Mononuclear cell (primary cell): ENCODE results near the gene CD164L2. TPM values are rescaled to one million over a fixed set of nuclear protein-coding genes. Genes with fewer than 3 reads are reported as not detected.
"Not testable (repeated sequence)": the region's sequence is repeated elsewhere in the genome, so short reads cannot be mapped to it uniquely, and the experiment has no call there.

Source experiments
- H3K27me3 ChIP-seq: 2 replicates; pipeline ENCODE4 v1.6.0; 2011; ENCODE audit warnings: low read length, control low read depth; ENCODE audit not compliant: insufficient read depth
- H3K4me1 ChIP-seq: 2 replicates; pipeline ENCODE4 v1.5.1; 2011; ENCODE audit warnings: mild to moderate bottlenecking, low read length, control low read depth; ENCODE audit not compliant: insufficient read depth
- H3K4me3 ChIP-seq: 2 replicates; pipeline ENCODE4 v1.5.1; 2011; ENCODE audit warnings: mild to moderate bottlenecking, low read length, moderate library complexity
- H3K9me3 ChIP-seq: 2 replicates; pipeline ENCODE4 v1.5.1; 2011; ENCODE audit warnings: low read depth, mild to moderate bottlenecking, control low read depth, low read length
- total RNA-seq: library from RNA; depleted of rRNA; stranded (reverse); fragments of >200 nt; gene quantifications from one replicate; pipeline ENCODE4 v1.2.3, GENCODE V29; 2012

Gene CD164L2
- not detected for total RNA-seq

- Histone ChIP-seq H3K4me3 (no peak within 1 kb of the TSS), H3K4me1 (no peaks in the 10 kb centered on the region), H3K9me3 (no peaks in the 10 kb centered on the region), H3K27me3 (no peaks in the 10 kb centered on the region)
Measured at GRCh38 chr1:27383039-27383605, at the start of gene CD164L2. Gene CD164L2 (minus strand): TSS chr1:27383333. CDS start chr1:27383239, 94 bp downstream.

- peaks cover 98% of the 10 kb centered on the region for H3K4me1 ChIP-seq
- not testable (repeated sequence) for H3K4me3 ChIP-seq, H3K27me3 ChIP-seq, H3K9me3 ChIP-seq
Measured at GRCh38 chr1:27432725-27433124, 49.6 kb upstream of the CD164L2 start.

- no peaks in the 10 kb centered on the region for H3K27me3 ChIP-seq
- no peak overlapping the region for H3K4me3 ChIP-seq
- H3K9me3 ChIP-seq: no peaks in the 10 kb centered on the region
- H3K4me1 ChIP-seq: peaks cover 99% of the 10 kb centered on the region
Measured at GRCh38 chr1:27431601-27431940, 48.4 kb upstream of the CD164L2 start.

- Histone ChIP-seq H3K9me3 (no peaks in the 10 kb centered on the region), H3K4me1 (peaks cover 99% of the 10 kb centered on the region), H3K4me3 (no peak overlapping the region), H3K27me3 (no peaks in the 10 kb centered on the region)
Measured at GRCh38 chr1:27430903-27431600, 47.9 kb upstream of the CD164L2 start.

GRCh38 chr1:27429029-27429425 is 45.9 kb upstream of the CD164L2 start:
- Histone ChIP-seq H3K4me3 (no peak overlapping the region), H3K9me3 (no peaks in the 10 kb centered on the region), H3K4me1 (peaks cover 88% of the 10 kb centered on the region), H3K27me3 (no peaks in the 10 kb centered on the region)

GRCh38 chr1:27428316-27429028 is 45.3 kb upstream of the CD164L2 start:
- H3K9me3 ChIP-seq: no peaks in the 10 kb centered on the region
- no peaks in the 10 kb centered on the region for H3K27me3 ChIP-seq
- peaks cover 85% of the 10 kb centered on the region for H3K4me1 ChIP-seq
- no peak overlapping the region for H3K4me3 ChIP-seq

GRCh38 chr1:27427816-27428315 is 44.7 kb upstream of the CD164L2 start:
- Histone ChIP-seq H3K9me3 (no peaks in the 10 kb centered on the region), H3K27me3 (no peaks in the 10 kb centered on the region), H3K4me1 (peaks cover 85% of the 10 kb centered on the region), H3K4me3 (no peak overlapping the region)

- no peak overlapping the region for H3K4me3 ChIP-seq
- no peaks in the 10 kb centered on the region for H3K27me3 ChIP-seq
- H3K9me3 ChIP-seq: no peaks in the 10 kb centered on the region
- peaks cover 85% of the 10 kb centered on the region for H3K4me1 ChIP-seq
Measured at GRCh38 chr1:27427329-27427728, 44.2 kb upstream of the CD164L2 start.

GRCh38 chr1:27423709-27424108 is 40.6 kb upstream of the CD164L2 start:
- Histone ChIP-seq H3K4me3 (no peak overlapping the region), H3K4me1 (peaks cover 64% of the 10 kb centered on the region), H3K27me3 (no peaks in the 10 kb centered on the region), H3K9me3 (no peaks in the 10 kb centered on the region)

GRCh38 chr1:27418326-27419185 is 35.4 kb upstream of the CD164L2 start:
- no peaks in the 10 kb centered on the region for H3K9me3 ChIP-seq
- no peak overlapping the region for H3K4me3 ChIP-seq
- H3K4me1 ChIP-seq: peaks cover 45% of the 10 kb centered on the region
- H3K27me3 ChIP-seq: no peaks in the 10 kb centered on the region

GRCh38 chr1:27417713-27418112 is 34.6 kb upstream of the CD164L2 start:
- H3K9me3 ChIP-seq: no peaks in the 10 kb centered on the region
- H3K4me3 ChIP-seq: no peak overlapping the region
- H3K4me1 ChIP-seq: peaks cover 38% of the 10 kb centered on the region
- H3K27me3 ChIP-seq: no peaks in the 10 kb centered on the region

GRCh38 chr1:27416387-27417111 is 33.4 kb upstream of the CD164L2 start:
- H3K27me3 ChIP-seq: no peaks in the 10 kb centered on the region
- no peak overlapping the region for H3K4me3 ChIP-seq
- no peaks in the 10 kb centered on the region for H3K9me3 ChIP-seq
- peaks cover 26% of the 10 kb centered on the region for H3K4me1 ChIP-seq

- Histone ChIP-seq H3K9me3 (no peaks in the 10 kb centered on the region), H3K4me1 (peaks cover 19% of the 10 kb centered on the region), H3K27me3 (no peaks in the 10 kb centered on the region), H3K4me3 (no peak overlapping the region)
Measured at GRCh38 chr1:27414091-27414490, 31.0 kb upstream of the CD164L2 start.

- no peak overlapping the region for H3K4me3 ChIP-seq
- no peaks in the 10 kb centered on the region for H3K27me3 ChIP-seq
- H3K9me3 ChIP-seq: no peaks in the 10 kb centered on the region
- H3K4me1 ChIP-seq: peaks cover 19% of the 10 kb centered on the region
Measured at GRCh38 chr1:27413004-27413403, 29.9 kb upstream of the CD164L2 start.
